ENCODE data around the gene LAG3.

The LAG3 gene

GRCh38 chr12:6753772-6754356 lies 18.5 kb upstream of the LAG3 start:
- DNase-seq: no peak

- no peak for DNase-seq
Measured at GRCh38 chr12:6754411-6754810, 17.9 kb upstream of the LAG3 start.

- no peak for DNase-seq
Measured at GRCh38 chr12:6757028-6757690, 15.2 kb upstream of the LAG3 start.

GRCh38 chr12:6758506-6759095 lies 13.7 kb upstream of the LAG3 start:
- DNase-seq: peak; percentile 36

GRCh38 chr12:6759741-6760140 lies 12.6 kb upstream of the LAG3 start:
- no peak for DNase-seq

GRCh38 chr12:6763380-6763779 lies 8.9 kb upstream of the LAG3 start:
- no peak for DNase-seq

- peak; percentile 94 for DNase-seq
Measured at GRCh38 chr12:6764011-6764828, 8.1 kb upstream of the LAG3 start.

GRCh38 chr12:6765048-6765633 lies 7.2 kb upstream of the LAG3 start:
- DNase-seq: no peak

- DNase-seq: peak; percentile 75
Measured at GRCh38 chr12:6765634-6766581, 6.4 kb upstream of the LAG3 start, which contains the start of gene PTMS. Gene PTMS (plus strand): TSS chr12:6766363. CDS start chr12:6766706, 343 bp downstream.

- peak; percentile 81 for DNase-seq
Measured at GRCh38 chr12:6766651-6767349, 5.5 kb upstream of the LAG3 start.

- peak; percentile 71 for DNase-seq
Measured at GRCh38 chr12:6767353-6768319, 4.7 kb upstream of the LAG3 start.

- peak; percentile 63 for DNase-seq
Measured at GRCh38 chr12:6768437-6768914, 3.8 kb upstream of the LAG3 start.

GRCh38 chr12:6768990-6769389 lies 3.3 kb upstream of the LAG3 start:
- peak; percentile 67 for DNase-seq

- DNase-seq: no peak
Measured at GRCh38 chr12:6769666-6770065, 2.7 kb upstream of the LAG3 start.

- DNase-seq: no peak
Measured at GRCh38 chr12:6770094-6770493, 2.2 kb upstream of the LAG3 start.

- DNase-seq: no peak
Measured at GRCh38 chr12:6770600-6770999, 1.7 kb upstream of the LAG3 start.

GRCh38 chr12:6771091-6771495 lies 1.2 kb upstream of the LAG3 start:
- no peak for DNase-seq

- DNase-seq: no peak
Measured at GRCh38 chr12:6771509-6772330, 600 bp upstream of the LAG3 start.
